ENCODE data around the gene ADGRV1.
"Not testable (repeated sequence)": the region's sequence is repeated elsewhere in the genome, so short reads cannot be mapped to it uniquely, and the experiment has no call there.

ADGRV1 gene

DNA sequence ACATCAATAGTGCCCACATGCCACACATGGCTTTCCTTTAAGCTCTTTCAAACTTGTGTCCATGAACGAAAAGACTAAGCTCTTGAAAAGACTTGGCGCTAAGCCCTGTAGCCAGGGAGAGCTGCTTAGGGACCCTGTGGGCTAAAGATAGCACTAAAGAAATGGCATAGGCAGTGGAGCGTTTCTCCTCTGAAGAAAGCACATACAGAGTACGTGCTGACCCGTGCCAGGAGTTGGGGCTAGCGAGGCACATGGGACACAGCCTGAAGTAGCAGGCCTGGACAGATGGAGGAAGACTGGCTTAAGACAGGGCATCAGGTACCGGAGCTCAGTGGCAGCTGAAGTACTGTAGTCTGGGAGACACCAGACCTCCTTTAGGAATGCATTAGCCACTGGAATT, 39.7 kb downstream of the ADGRV1 start:
- TF ChIP-seq, protein P1, sequence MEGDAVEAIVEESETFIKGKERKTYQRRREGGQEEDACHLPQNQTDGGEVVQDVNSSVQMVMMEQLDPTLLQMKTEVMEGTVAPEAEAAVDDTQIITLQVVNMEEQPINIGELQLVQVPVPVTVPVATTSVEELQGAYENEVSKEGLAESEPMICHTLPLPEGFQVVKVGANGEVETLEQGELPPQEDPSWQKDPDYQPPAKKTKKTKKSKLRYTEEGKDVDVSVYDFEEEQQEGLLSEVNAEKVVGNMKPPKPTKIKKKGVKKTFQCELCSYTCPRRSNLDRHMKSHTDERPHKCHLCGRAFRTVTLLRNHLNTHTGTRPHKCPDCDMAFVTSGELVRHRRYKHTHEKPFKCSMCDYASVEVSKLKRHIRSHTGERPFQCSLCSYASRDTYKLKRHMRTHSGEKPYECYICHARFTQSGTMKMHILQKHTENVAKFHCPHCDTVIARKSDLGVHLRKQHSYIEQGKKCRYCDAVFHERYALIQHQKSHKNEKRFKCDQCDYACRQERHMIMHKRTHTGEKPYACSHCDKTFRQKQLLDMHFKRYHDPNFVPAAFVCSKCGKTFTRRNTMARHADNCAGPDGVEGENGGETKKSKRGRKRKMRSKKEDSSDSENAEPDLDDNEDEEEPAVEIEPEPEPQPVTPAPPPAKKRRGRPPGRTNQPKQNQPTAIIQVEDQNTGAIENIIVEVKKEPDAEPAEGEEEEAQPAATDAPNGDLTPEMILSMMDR (conservative IDR thresholded peaks at IDR 0.05; ENCODE audit: low read depth, low read length), result no peak
- H3K4me3 ChIP-seq (ENCODE audit: low read length), result no peak overlapping the region
- peak; percentile 51 for DNase-seq (ENCODE audit: low read depth)

DNA sequence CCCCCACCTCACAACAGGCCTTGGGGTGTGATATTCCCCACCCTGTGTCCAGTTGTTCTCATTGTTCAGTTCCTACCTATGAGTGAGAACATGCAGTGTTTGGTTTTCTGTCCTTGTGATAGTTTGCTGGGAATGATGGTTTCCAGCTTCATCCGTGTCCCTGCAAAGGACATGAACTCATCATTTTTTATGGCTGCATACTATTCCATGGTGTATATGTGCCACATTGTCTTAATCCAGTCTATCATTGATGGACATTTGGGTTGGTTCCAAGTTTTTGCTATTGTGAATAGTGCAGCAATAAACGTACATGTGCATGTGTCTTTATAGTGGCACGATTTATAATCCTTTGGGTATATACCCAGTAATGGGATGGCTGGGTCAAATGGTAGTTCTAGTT, 41.7 kb downstream of the ADGRV1 start:
- DNase-seq (ENCODE audit: low read depth), result not testable (repeated sequence)

DNA sequence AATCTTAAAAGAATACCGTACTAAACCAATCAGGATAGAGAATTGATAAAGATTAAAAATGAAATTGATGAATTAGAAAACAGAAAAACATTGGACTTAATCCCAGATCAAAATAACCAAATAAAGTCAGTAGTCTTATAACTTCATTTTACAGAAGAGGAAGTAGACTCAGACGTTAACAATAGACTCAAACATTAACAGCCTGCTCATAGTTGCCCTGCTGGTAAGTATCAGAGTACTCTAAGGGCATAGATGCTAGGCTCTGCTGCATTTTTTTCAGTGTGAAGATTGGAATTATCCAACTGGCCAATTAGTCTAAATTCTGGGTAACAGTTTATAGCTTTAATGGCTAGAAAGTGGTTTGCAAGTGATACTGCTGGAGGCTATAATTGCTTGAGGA, 42.9 kb downstream of the ADGRV1 start:
- TF ChIP-seq, protein P1 (conservative IDR thresholded peaks at IDR 0.05; ENCODE audit: low read depth, low read length), result no peak
- DNase-seq (ENCODE audit: low read depth), result no peak
- no peak overlapping the region for H3K4me3 ChIP-seq (ENCODE audit: low read length)

More for the DNA sequence above, 41.7 kb downstream of the ADGRV1 start:
- H3K4me3 ChIP-seq (ENCODE audit: low read length), result not testable (repeated sequence)

DNA sequence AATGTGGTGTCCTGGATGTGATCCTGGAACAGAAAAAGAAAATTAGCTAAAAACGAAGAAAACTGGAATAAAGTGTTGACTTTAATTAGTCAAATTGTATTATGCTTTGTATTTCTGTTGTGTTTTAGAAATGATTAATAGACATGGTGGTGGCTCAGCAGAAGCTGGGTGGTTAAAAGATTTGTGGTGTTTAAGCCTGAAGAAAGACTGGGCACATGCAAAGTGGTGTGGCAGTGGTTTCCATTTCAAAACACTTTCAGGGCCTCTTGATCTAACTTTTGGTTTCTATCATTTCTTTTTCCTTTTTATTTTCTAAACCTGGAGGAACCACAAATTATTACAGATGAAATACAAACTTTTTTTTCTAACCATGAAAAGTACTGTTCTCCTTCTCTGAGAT, 44.1 kb downstream of the ADGRV1 start:
- TF ChIP-seq, protein P1 (conservative IDR thresholded peaks at IDR 0.05; ENCODE audit: low read depth, low read length), result no peak
- no peak overlapping the region for H3K4me3 ChIP-seq (ENCODE audit: low read length)
- no peak for DNase-seq (ENCODE audit: low read depth)

DNA sequence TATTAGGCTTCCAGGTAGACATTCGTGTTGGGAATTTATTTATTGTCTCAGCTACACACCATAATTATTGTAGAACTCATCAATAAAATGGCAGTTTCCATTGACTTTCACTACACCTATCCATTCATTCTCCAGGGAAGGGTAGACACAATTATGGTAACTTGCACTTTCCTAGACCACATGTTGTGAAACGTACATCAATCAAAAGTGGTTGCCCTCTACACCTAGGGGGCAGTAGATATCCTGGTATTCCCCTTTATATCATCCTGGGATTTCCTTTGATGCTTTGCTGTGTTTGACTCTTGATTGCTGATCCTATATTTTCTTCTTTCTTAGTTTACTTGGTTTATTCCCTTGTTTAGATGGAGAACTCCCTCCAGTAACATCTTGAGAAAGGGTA, 47.9 kb downstream of the ADGRV1 start:
- no peak for DNase-seq (ENCODE audit: low read depth)
- TF ChIP-seq, protein P1 (conservative IDR thresholded peaks at IDR 0.05; ENCODE audit: low read depth, low read length), result peak; percentile 46
- H3K4me3 ChIP-seq (ENCODE audit: low read length), result no peak overlapping the region

DNA sequence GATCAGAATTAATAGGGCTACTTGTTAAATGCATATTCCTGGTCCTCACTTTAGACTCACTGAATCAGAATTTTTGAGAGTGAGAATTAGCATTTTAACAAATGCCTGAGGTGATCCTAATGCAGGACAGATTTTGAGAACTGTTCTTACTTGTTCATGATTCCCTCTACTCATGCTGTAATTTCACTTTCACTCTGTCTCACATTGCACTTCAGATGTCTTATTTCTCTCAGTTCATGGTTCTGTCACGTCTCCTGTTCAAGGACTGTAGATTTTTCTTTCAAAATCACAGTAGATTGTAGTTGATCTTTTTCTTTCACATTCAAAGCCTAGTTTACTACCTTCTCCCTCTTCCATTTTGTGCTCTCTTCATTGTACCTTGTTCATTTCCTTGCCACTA, 54.3 kb downstream of the ADGRV1 start:
- no peak for DNase-seq (ENCODE audit: low read depth)
- H3K4me3 ChIP-seq (ENCODE audit: low read length), result no peak overlapping the region
- TF ChIP-seq, protein P1 (conservative IDR thresholded peaks at IDR 0.05; ENCODE audit: low read depth, low read length), result no peak

DNA sequence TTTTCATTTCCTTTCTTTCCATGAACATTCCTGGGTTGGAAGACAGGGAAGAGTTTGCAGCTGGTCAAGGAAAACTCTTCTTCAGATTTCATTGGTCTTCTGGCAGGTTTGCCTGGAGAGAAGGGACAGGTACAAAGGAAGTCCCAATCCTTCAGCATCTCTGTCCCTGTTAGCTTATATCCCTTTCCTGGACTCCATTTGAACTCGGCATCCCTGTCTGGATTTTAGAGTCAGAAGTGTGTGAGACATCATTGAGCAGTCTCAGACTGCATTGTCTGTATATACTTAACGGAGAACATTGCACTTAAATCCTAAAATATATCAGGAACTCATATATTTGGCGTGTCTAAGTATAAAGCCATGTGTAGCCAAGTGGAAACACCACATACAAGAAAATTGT, 54.9 kb downstream of the ADGRV1 start:
- DNase-seq (ENCODE audit: low read depth), result no peak
- no peak overlapping the region for H3K4me3 ChIP-seq (ENCODE audit: low read length)
- TF ChIP-seq, protein P1 (conservative IDR thresholded peaks at IDR 0.05; ENCODE audit: low read depth, low read length), result no peak

All from retinal pigment epithelial cell (primary cell).